Body of pancreas (tissue), 4 donors: ENCODE data around the gene NT5E. TPM values are rescaled to one million over a fixed set of nuclear protein-coding genes. Genes with fewer than 3 reads are reported as not detected.
A peak's percentile ranks its signal among the peaks of the same experiment; 100 is the strongest.
"Not testable (repeated sequence)": the region's sequence is repeated elsewhere in the genome, so short reads cannot be mapped to it uniquely, and the experiment has no call there.

Experiments
- ATAC-seq: fragments of 150-250 bp; one replicate; pipeline ENCODE4 v1.9.1; 2016
- DNase-seq, 4 donors: peaks; one replicate each; pipeline ENCODE4 v3.0.0-alpha.2; 2019
- H3K27ac ChIP-seq, 4 donors: fragments of 200-600 bp; sonication (generic); 1 replicate in 3 of 4; 2 replicates in 1 of 4; pipeline versions ENCODE4 v1.5.1 to v1.6.1; 2016 to 2019; ENCODE audit warnings: mild to moderate bottlenecking in 1 of 4, mixed read lengths in 1 of 4, moderate library complexity in 1 of 4
- H3K27me3 ChIP-seq, 2 donors: fragments of 200-600 bp; sonication (generic); one replicate each; pipeline ENCODE4 v1.6.0; 2016; ENCODE audit warnings: mild to moderate bottlenecking in 1 of 2
- H3K36me3 ChIP-seq, 2 donors: fragments of 200-600 bp; sonication (generic); replicated peaks in 1 of 2; 2 replicates each; pipeline ENCODE4 v1.5.1; 2016; ENCODE audit warnings: low read depth in 2 of 2; ENCODE audit not compliant: insufficient read depth in 1 of 2
- H3K4me1 ChIP-seq: fragments of 200-600 bp; sonication (generic); one replicate; pipeline ENCODE4 v1.6.0; 2016
- H3K4me3 ChIP-seq, 2 donors: fragments of 200-600 bp; sonication (generic); 1 replicate in 1 of 2; 2 replicates in 1 of 2; pipeline ENCODE4 v1.5.1; 2016 to 2019
- H3K9me3 ChIP-seq, 3 donors: fragments of 200-600 bp; sonication (generic); 1 replicate in 2 of 3; 2 replicates in 1 of 3; pipeline ENCODE4 v1.5.1; 2016
- POLR2A ChIP-seq, 3 donors: fragments of 450-650 bp; IDR thresholded peaks; one replicate each; pipeline ENCODE4 v1.6.1; 2016; ENCODE audit warnings: antibody characterized with exemption in 3 of 3, mild to moderate bottlenecking in 2 of 3
- WGBS, 2 donors: methylation state at CpG; one replicate each; pipeline ENCODE4 v1.1.5; 2017; 5-methylcytosine and 5-hydroxymethylcytosine counted together
- intact Hi-C: fragments of 100-400 bp; cut with DNase I; formaldehyde crosslinking; loops from one replicate; pipeline ENCODE4 v1.15.1; 2023
- total RNA-seq, 2 donors: library from RNA; depleted of rRNA; stranded (reverse); fragments of >200 nt; gene quantifications; one replicate each; pipeline ENCODE4 v1.1.0, GENCODE V29; 2016
- TF ChIP-seq, protein P1 (sequence below), 7 experiments: fragments of 450-650 bp in 4 of 7; fragments of 200-600 bp in 3 of 7; sonication (generic) in 3 of 7; IDR thresholded peaks; one replicate each; pipeline ENCODE4 v1.5.1; 2016 to 2019; ENCODE audit warnings: antibody characterized with exemption in 7 of 7

Gene NT5E
- total RNA-seq, 2 donors from 2014 or later, result 3.1 to 4.0 TPM

- ATAC-seq (no peak), DNase-seq (no peak)
- no peaks in the 10 kb centered on the region for H3K4me1 ChIP-seq
- intact Hi-C loops, result no loop called here
- WGBS, 2 donors, result 89 to 91% methylated on average over 8 of the region's 8 CpGs
- no peaks in the 10 kb centered on the region for H3K9me3 ChIP-seq
- no peak overlapping the region for H3K27ac ChIP-seq
- TF ChIP-seq, protein P1, sequence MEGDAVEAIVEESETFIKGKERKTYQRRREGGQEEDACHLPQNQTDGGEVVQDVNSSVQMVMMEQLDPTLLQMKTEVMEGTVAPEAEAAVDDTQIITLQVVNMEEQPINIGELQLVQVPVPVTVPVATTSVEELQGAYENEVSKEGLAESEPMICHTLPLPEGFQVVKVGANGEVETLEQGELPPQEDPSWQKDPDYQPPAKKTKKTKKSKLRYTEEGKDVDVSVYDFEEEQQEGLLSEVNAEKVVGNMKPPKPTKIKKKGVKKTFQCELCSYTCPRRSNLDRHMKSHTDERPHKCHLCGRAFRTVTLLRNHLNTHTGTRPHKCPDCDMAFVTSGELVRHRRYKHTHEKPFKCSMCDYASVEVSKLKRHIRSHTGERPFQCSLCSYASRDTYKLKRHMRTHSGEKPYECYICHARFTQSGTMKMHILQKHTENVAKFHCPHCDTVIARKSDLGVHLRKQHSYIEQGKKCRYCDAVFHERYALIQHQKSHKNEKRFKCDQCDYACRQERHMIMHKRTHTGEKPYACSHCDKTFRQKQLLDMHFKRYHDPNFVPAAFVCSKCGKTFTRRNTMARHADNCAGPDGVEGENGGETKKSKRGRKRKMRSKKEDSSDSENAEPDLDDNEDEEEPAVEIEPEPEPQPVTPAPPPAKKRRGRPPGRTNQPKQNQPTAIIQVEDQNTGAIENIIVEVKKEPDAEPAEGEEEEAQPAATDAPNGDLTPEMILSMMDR (IDR thresholded peaks at IDR 0.05), result no peak
- no peak for TF ChIP-seq POLR2A (IDR thresholded peaks at IDR 0.05)
- H3K27me3 ChIP-seq, result no peaks in the 10 kb centered on the region
- H3K36me3 ChIP-seq, result peaks cover 0 to 9% of the 10 kb centered on the region in 2 donors
- H3K4me3 ChIP-seq, result no peak overlapping the region
Measured at GRCh38 chr6:85506441-85507093, 56.7 kb downstream of the NT5E start.

DNA sequence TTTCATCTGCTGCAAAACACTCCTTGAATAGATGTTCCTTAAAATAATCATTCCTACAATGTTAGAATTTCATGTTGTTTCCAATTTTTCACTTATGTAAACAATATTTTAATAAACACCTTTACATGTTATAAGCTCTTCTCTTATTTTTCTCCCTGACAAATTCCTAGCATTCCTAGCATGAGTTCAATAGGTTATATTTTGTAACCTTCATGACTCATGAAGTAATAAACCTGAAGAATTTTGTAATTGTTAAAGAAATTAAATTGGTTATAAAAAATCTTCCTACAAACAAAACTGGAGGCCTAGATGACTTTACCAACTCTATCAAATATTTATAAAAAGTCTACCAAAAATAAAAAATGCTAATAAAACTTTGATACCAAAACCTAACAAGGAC is 66.3 kb downstream of the NT5E start:
- Histone ChIP-seq H3K9me3 (no peaks in the 10 kb centered on the region), H3K27ac (no peak overlapping the region), H3K27me3 (no peaks in the 10 kb centered on the region), H3K4me1 (no peaks in the 10 kb centered on the region), H3K36me3 (peaks cover 5 to 18% of the 10 kb centered on the region in 2 donors), H3K4me3 (no peak overlapping the region)
- intact Hi-C loops, result no loop called here
- TF ChIP-seq, protein P1 (IDR thresholded peaks at IDR 0.05), result no peak
- no peak for TF ChIP-seq POLR2A (IDR thresholded peaks at IDR 0.05)
- no peak for DNase-seq
- ATAC-seq, result no peak

- H3K27me3 ChIP-seq, ATAC-seq, H3K4me1 ChIP-seq, DNase-seq, H3K36me3 ChIP-seq, H3K27ac ChIP-seq, H3K4me3 ChIP-seq, H3K9me3 ChIP-seq, intact Hi-C loops: not testable (repeated sequence)
- WGBS, 2 donors, result 78 to 93% methylated on average over 2 of the region's 2 CpGs
Measured at GRCh38 chr6:85524281-85524680, 74.4 kb downstream of the NT5E start.

DNA sequence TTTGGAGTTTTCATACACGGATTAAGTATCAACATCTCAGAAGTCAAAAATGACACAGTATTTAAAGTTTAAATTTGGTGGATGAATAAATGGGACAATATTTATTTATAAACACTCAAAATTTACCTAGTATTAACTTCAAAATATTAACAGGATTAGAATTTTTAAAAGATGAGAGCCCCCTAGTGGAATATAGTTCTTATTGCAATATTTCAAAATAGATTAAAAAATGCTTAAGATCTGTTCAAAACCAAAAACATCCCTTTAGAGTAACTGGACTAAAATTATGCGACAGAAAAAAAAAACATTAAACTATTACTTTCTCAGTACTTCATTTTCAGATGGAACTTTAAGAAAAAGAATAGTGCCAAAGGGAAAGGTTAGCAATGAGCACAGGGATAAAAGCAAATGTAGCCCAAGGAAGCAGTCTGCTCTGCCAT is 87.2 kb downstream of the NT5E start:
- 27 to 30% methylated on average over 2 of the region's 2 CpGs for WGBS, 2 donors
- no peak for ATAC-seq
- intact Hi-C loops, result no loop called here

DNA sequence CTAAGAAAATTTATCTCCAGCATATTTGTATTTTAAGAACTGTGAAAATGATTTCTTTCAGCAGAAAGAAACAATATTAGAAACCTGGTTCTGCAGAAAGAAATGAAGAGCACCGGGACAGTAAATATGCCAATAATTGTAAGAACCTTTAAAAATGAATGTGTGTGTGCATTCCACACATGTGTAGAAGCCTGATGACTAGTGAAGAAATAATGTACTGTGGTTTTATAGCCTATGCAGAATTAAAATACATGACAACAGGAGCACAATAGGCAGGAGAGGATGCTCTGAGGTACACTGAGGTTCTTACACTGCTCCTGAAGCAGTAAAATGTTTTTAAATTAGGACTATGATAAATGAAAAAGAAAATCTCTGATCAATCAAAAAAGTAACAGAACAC is 94.9 kb downstream of the NT5E start:
- 77 to 91% methylated on average over 1 of the region's 1 CpG for WGBS, 2 donors
- no peak for DNase-seq
- H3K27me3 ChIP-seq, result no peaks in the 10 kb centered on the region
- H3K9me3 ChIP-seq, result no peaks in the 10 kb centered on the region
- intact Hi-C loops, result no loop called here
- peaks cover 0 to 5% of the 10 kb centered on the region in 2 donors for H3K36me3 ChIP-seq
- H3K4me3 ChIP-seq, result no peak overlapping the region
- TF ChIP-seq, protein P1 (IDR thresholded peaks at IDR 0.05), result no peak
- no peak for TF ChIP-seq POLR2A (IDR thresholded peaks at IDR 0.05)
- no peak overlapping the region for H3K27ac ChIP-seq
- no peaks in the 10 kb centered on the region for H3K4me1 ChIP-seq
- ATAC-seq, result no peak

More for the DNA sequence above, 87.2 kb downstream of the NT5E start:
- DNase-seq, result no peak
- no peaks in the 10 kb centered on the region for H3K27me3 ChIP-seq
- no peaks in the 10 kb centered on the region for H3K4me1 ChIP-seq
- H3K9me3 ChIP-seq, result no peaks in the 10 kb centered on the region
- no peak overlapping the region for H3K27ac ChIP-seq
- H3K4me3 ChIP-seq, result no peak overlapping the region
- no peak for TF ChIP-seq POLR2A (IDR thresholded peaks at IDR 0.05)
- TF ChIP-seq, protein P1 (IDR thresholded peaks at IDR 0.05), result peak in 6 of 7 experiments; percentile 14 to 77 (median 46)
- H3K36me3 ChIP-seq, result peaks cover 0 to 6% of the 10 kb centered on the region in 2 donors

Other genes starting within 250 kb of the NT5E start
- gene SNX14, start 143.8 kb downstream of the NT5E start, total RNA-seq, result 10 to 100 TPM; 41.8 to 68.6 TPM
- gene SYNCRIP, start 192.8 kb downstream of the NT5E start, total RNA-seq, result 10 to 100 TPM; 27.0 to 36.1 TPM